Progenitor cell of endocrine pancreas (in vitro differentiated cells): ENCODE results near the gene MT1M. TPM values are rescaled to one million over a fixed set of nuclear protein-coding genes. Genes with fewer than 3 reads are reported as not detected.

Experiments
- DNase-seq: peaks from one replicate; pipeline ENCODE4 v3.0.0; 2021; ENCODE audit warnings: low spot score; ENCODE audit not compliant: unreplicated experiment
- H3K27ac Mint-ChIP-seq: 2 replicates; pipeline ENCODE4 v1.8.0; 2021; ENCODE audit warnings: mild to moderate bottlenecking, moderate library complexity, mixed read lengths
- H3K27me3 Mint-ChIP-seq: 2 replicates; pipeline ENCODE4 v1.8.0; 2021; ENCODE audit warnings: mixed read lengths
- H3K36me3 Mint-ChIP-seq: 2 replicates; pipeline ENCODE4 v1.8.0; 2022; ENCODE audit warnings: mixed read lengths; ENCODE audit not compliant: insufficient read depth
- H3K4me1 Mint-ChIP-seq: 2 replicates; pipeline ENCODE4 v1.8.0; 2021; ENCODE audit warnings: low read depth, mixed read lengths
- H3K4me3 Mint-ChIP-seq: 2 replicates; pipeline ENCODE4 v1.8.0; 2021; ENCODE audit warnings: low read depth, mild to moderate bottlenecking, moderate library complexity, mixed read lengths
- H3K9me3 Mint-ChIP-seq: 2 replicates; pipeline ENCODE4 v1.8.0; 2021; ENCODE audit warnings: low read depth, mixed read lengths
- total RNA-seq: library from RNA; stranded (reverse); gene quantifications from 2 replicates; pipeline ENCODE4 v1.2.1, GENCODE V29; 2021
- TF ChIP-seq, protein P1 (sequence below): fragments of 200-600 bp; sonication (generic); IDR thresholded peaks from one replicate; pipeline ENCODE4 v1.5.0; 2021; ENCODE audit warnings: antibody characterized with exemption, mild to moderate bottlenecking; ENCODE audit not compliant: unreplicated experiment

MT1M gene
- total RNA-seq, 1 donor from 2014 or later, result not detected

DNA sequence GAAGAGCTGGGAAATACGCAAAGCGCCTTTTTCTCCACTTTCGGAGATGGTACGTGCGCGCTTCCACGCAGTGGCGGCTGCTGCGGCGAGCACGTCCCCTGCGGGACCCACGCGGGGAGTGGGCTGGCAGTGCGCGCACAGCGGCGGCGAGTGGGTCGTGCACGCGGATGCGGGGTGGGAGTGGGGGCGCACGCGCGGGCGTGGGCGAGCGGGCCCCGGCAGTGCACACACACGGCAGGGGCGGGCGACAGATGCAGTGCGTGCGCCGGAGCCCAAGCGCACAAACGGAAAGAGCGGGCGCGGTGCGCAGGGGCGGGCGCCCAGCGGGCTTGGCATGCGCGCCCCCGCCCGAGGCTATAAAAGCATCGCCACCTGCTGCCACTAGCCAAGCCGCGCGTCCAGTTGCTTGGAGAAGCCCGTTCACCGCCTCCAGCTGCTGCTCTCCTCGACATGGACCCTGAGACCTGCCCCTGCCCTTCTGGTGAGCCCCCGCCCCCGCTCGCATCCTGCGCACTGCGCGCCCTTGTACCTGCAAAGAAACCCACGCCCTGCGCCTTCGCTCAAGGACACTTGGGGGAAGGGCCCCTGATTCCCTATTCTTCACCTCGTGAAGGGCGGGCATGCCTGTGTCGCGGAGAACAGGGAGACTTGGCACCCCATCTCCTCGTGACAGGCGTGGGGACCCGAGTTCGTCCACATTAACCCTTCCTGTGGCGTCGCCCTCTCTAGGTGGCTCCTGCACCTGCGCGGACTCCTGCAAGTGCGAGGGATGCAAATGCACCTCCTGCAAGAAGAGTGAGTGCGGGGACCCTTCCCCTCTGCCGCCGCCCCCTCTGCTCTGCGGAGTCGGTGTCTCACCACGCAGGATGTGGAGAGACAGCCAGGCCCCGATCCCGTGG, 43.1 kb upstream of the MT1M start, which contains the start of gene MT3:
TSS of gene MT3 (plus strand) at position 388 of the 899 bp plus-strand sequence. CDS start at position 451, 63 bp downstream.
- no peak within 1 kb of the TSS for H3K27ac Mint-ChIP-seq
- H3K4me1 Mint-ChIP-seq, result peaks cover 5% of the 10 kb centered on the region
- H3K36me3 Mint-ChIP-seq, result no peaks in the 10 kb centered on the region
- TF ChIP-seq, protein P1, sequence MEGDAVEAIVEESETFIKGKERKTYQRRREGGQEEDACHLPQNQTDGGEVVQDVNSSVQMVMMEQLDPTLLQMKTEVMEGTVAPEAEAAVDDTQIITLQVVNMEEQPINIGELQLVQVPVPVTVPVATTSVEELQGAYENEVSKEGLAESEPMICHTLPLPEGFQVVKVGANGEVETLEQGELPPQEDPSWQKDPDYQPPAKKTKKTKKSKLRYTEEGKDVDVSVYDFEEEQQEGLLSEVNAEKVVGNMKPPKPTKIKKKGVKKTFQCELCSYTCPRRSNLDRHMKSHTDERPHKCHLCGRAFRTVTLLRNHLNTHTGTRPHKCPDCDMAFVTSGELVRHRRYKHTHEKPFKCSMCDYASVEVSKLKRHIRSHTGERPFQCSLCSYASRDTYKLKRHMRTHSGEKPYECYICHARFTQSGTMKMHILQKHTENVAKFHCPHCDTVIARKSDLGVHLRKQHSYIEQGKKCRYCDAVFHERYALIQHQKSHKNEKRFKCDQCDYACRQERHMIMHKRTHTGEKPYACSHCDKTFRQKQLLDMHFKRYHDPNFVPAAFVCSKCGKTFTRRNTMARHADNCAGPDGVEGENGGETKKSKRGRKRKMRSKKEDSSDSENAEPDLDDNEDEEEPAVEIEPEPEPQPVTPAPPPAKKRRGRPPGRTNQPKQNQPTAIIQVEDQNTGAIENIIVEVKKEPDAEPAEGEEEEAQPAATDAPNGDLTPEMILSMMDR, result no peak
- DNase-seq, result no peak
- peaks cover 92% of the 10 kb centered on the region for H3K27me3 Mint-ChIP-seq
- peak within 1 kb of the TSS; percentile 61 for H3K4me3 Mint-ChIP-seq
- H3K9me3 Mint-ChIP-seq, result no peaks in the 10 kb centered on the region

DNA sequence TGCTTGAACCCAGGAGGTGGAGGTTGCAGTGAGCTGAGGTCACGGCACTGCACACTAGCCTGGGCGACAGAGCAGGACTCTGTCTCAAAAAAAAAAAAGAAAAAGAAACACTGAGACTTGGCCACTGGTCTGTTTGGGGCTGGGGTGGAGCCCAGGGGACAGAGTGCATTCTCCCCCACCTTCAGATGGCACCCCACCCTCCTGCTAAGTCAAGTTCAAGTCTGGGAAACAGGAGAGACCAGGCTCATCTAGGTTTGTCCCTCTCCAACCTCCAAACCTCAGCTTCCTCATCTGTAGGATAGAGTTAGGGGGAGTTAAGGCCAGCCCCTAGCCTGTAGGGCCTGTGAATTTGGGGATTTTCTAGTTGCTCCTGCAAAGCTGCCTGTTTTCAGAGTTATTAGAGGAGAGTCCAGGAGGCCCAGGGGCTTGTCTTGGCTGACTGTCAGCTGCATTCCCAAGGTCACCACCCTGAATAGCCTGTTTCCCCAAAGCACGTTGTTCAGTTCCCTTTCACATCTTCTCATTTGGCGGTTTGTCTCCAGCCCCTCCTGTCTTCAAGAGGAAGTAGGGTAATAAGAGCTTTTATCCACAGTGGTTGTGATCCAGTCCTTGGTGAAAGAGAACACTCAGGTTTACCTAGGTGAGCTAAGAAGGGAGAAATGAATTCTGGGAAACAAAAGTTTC, 40.9 kb upstream of the MT1M start:
- Mint-ChIP-seq H3K27ac (no peak overlapping the region), H3K4me1 (peaks cover 5% of the 10 kb centered on the region), H3K36me3 (no peaks in the 10 kb centered on the region), H3K27me3 (peaks cover 76% of the 10 kb centered on the region), H3K9me3 (no peaks in the 10 kb centered on the region), H3K4me3 (no peak overlapping the region)
- no peak for DNase-seq
- TF ChIP-seq, protein P1, result no peak

GRCh38 chr16:56593573-56594291, 38.7 kb upstream of the MT1M start:
- Mint-ChIP-seq H3K27ac (no peak overlapping the region), H3K36me3 (no peaks in the 10 kb centered on the region), H3K4me1 (peaks cover 5% of the 10 kb centered on the region), H3K9me3 (peaks cover 4% of the 10 kb centered on the region), H3K27me3 (peaks cover 70% of the 10 kb centered on the region), H3K4me3 (no peak overlapping the region)
- TF ChIP-seq, protein P1, result no peak
- no peak for DNase-seq

GRCh38 chr16:56594292-56594619, 38.2 kb upstream of the MT1M start:
- Mint-ChIP-seq H3K36me3 (no peaks in the 10 kb centered on the region), H3K27me3 (peaks cover 66% of the 10 kb centered on the region), H3K4me1 (peaks cover 3% of the 10 kb centered on the region), H3K27ac (no peak overlapping the region), H3K9me3 (peaks cover 4% of the 10 kb centered on the region), H3K4me3 (no peak overlapping the region)
- DNase-seq, result no peak
- TF ChIP-seq, protein P1, result no peak

GRCh38 chr16:56600398-56600999, 32.0 kb upstream of the MT1M start:
- no peaks in the 10 kb centered on the region for H3K36me3 Mint-ChIP-seq
- TF ChIP-seq, protein P1, result peak; percentile 62

More at GRCh38 chr16:56600398-56600999, 32.0 kb upstream of the MT1M start:
- no peak overlapping the region for H3K4me3 Mint-ChIP-seq
- H3K9me3 Mint-ChIP-seq, result peaks cover 4% of the 10 kb centered on the region
- no peak overlapping the region for H3K27ac Mint-ChIP-seq
- DNase-seq, result no peak
- no peaks in the 10 kb centered on the region for H3K4me1 Mint-ChIP-seq
- peaks cover 59% of the 10 kb centered on the region for H3K27me3 Mint-ChIP-seq
